ENCODE measurements around the gene THAP7.
"Not testable (repeated sequence)": the region's sequence is repeated elsewhere in the genome, so short reads cannot be mapped to it uniquely, and the experiment has no call there.

Gene THAP7

GRCh38 chr22:21012446-21013407, 10.8 kb upstream of the THAP7 start:
- DNase-seq = no peak

DNA sequence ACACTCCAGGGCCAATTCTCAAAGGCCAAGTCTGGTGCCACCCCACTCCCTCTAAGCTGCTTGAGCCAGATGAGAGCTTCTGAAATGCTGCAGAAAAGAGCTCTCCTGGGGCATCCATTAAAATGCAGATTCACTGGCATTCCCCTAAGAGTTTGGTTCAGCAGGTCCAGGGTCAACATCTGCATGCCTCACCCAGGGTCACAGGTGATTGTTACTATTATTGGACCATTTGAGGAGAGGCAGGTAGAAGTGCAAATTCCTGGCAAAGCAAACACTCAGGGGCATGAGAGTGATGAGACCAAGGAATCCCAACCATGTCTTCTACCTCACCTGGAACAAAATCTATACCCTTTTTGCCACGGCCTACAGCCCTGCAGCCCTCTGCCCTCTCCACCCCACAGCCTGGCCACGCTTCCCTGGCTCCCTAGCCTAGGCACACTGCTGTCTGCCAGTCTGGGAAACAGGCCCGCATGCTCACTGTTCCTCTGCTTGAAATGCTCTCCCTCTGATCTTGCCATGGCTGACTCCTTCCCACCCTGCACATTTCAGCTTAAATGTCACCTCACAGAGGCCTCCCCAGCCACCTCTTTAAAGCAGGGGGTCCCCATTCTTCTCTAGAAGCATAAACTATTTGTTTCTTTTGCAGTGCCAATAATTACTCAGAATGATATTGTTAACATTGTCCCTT, 8.7 kb upstream of the THAP7 start:
- DNase-seq = no peak

DNA sequence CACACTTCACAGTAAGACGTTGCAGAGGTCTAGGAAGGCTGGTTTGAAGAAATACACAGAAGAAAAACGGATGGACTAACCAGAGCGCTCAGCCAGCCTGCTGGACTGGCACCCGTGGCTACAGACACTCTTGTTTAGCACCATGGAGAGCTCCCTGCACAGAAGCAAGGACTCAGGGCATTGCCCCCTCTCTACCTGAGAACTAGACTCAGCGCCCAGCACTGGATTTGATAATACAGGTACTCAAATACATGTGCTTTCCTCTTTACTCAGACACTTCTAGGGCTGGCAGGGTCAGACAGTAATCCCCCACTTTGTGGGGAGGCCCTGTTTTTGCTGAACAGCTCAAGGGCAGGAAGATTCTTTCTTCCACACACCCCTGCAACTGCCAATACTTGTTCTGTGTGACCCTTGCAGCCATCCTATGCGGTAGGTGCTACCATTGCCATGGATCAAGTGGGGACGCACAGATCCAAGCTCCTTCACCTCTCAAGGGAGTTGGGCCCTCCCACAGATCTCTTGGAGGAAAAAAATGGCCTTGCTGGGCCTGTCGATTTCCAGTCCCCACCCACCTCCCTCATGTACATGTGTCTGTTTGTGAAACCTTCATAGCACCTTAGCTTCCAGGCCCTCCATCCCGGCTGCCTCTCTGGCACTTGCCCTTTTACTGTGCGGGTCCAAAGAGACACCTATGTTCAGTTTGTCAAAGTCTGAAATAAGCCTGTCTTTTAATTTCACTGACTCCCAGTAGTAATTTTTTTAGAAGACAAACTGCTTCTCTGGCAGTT, 7.9 kb upstream of the THAP7 start:
- peak; percentile 56 for DNase-seq

GRCh38 chr22:21009208-21009607, 7.3 kb upstream of the THAP7 start:
- not testable (repeated sequence) for DNase-seq

GRCh38 chr22:21003782-21004181, 1.9 kb upstream of the THAP7 start:
- no peak for DNase-seq

GRCh38 chr22:21000987-21001600, 824 bp downstream of the THAP7 start:
- DNase-seq = no peak

DNA sequence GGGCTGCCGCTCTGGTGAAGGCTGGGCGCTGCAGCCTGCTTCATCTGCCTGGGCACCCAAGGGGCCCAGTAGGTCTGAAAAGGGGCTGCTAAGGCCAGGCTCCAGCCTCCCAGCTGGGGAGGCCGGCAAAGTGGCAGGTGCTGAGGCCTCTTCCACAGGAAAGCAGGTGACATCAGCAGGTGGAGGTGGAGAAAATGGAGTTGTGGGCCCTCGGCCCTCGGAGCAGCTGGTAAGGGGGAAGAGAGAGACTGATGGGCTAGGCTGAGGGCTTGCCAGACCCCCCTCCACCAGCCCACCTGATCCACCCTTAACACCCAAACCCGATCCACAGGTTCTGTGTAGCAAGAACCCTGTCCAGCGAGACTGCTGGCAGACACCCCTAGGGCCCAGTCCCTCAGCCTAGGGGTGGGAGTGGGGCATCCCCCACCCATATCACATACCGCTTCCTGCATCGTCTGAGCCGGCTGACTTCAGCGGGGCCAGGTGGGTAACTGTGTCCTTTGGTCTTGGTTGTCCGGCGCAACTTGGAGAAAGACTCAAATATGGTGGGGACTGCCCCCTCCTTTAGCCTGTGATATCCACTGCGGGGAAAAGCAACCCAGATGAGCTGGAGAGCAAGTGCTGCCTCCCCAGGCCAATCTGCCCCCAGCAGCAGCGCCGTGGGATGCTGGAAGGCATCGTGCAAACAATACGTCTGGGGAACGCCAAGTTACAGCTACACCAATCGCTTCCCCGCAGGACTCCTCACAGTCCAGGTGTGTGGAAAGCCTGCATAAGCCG, 1.5 kb downstream of the THAP7 start:
- no peak for DNase-seq

GRCh38 chr22:20999350-21000206, 2.3 kb downstream of the THAP7 start:
- DNase-seq = no peak

- DNase-seq = no peak
Measured at GRCh38 chr22:20998411-20999336, 3.2 kb downstream of the THAP7 start.

DNA sequence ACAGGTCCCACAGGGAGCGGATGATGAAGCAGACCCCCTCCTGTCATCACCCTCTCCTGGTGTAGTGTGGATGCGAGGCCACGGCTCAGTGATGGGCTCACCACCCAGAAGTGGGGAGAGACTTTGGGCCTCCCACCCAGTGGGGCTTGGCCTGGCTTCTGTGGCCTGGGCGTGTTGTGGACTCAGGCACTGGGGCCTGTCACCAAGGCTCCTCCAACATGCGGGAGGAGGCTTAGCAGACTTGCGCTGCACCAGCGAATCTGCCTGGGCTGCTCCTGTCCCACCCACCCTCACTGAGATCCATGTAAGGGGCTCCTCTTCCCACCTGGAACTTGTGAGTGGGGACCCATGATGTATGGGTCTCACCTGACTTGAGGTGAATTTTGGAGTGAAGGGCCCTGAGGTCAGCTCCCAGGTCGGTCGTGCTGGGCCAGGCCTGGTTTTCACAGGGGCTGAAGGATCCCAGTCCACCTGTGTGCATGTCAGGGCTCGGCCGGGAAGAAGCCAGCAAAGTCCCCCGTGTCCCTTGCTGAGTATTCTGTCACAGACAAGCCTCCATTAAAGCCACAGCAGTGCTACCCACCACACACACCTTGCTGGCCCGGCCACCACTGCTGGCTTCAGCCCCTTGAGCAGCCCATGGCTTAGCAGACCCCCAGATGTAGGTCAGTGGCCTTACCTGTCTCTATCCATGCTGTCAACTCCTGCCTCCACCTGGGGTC, 4.2 kb downstream of the THAP7 start:
- no peak for DNase-seq

DNA sequence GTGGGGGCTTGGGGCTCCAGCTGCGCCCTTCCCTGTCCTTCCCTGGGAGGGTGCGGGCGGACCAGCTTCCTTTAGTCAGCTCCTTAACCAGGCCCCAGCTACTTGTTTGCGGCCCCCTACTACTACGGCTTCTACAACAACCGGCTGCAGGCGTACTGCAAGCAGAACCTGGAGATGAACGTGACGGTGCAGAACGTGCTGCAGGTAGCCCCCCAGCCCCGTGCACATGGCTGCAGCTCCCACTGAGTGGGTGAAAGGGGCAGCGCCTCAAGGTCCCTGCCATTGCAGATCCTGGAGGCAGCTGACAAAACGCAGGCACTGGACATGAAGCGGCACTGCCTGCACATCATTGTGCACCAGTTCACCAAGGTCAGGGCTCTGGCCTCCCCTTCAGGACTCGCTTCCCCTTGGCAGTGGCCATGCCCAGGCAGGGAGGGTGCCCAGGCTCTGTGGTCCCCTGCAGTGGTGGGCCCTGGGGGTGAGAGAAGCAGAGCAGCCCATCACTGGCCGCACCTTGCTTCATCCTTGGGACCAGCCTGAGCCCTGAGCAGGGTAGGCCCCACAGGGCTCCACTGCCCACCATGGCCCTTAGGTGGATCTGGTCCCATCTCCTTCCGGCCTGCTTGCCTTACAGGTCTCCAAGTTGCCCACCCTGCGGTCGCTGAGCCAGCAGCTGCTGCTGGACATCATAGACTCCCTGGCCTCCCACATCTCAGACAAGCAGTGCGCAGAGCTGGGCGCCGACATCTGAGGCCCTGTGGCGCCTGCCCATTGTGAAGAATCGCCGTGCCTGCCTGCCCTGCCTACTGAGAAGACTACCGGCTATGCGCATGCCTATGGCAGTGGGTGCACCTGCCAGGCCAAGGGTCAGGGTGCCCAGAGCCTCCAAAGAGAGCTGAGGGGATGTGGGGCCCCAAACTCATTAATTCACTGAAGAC, 5.1 kb downstream of the THAP7 start:
- no peak for DNase-seq

DNA sequence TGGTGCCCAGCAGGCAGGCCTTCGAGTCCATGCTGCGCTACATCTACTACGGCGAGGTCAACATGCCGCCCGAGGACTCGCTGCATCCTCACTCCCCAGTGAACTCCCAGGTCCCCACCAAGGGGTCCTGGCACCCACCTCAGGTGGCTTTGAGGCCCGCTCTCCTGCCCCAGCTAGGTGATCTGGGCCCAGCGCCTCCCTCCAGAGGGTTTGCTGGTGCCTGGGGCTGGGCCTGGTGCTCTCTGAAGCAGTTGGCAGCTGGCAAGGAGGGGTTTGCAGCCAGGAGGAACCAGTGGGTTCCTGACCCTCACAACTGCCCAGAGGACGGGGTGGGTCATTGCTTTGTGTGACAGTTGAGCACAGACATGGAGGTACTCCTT, 5.9 kb downstream of the THAP7 start:
- no peak for DNase-seq

- DNase-seq = no peak
Measured at GRCh38 chr22:20995329-20996030, 6.4 kb downstream of the THAP7 start.

GRCh38 chr22:20994902-20995241, 7.0 kb downstream of the THAP7 start:
- no peak for DNase-seq

GRCh38 chr22:20994128-20994901, 7.6 kb downstream of the THAP7 start:
- DNase-seq = no peak

Measured in fibroblast of skin of back (primary cell).